Tibial nerve (tissue), 4 donors: Measurements from ENCODE around the gene CC2D2A. TPM values are rescaled to one million over a fixed set of nuclear protein-coding genes. Genes with fewer than 3 reads are reported as not detected.

Experiments used
- DNase-seq, 2 donors: peaks; one replicate each; pipeline ENCODE4 v3.0.0-alpha.2; 2019; ENCODE audit warnings: low spot score in 2 of 2
- H3K27ac ChIP-seq, 4 donors: fragments of 200-600 bp; sonication (generic) in 3 of 4; one replicate each; pipeline ENCODE4 v1.5.1; 2017 to 2019; ENCODE audit warnings: mild to moderate bottlenecking in 1 of 4
- H3K27me3 ChIP-seq, 2 donors: fragments of 200-600 bp; sonication (generic) in 1 of 2; one replicate each; pipeline versions ENCODE4 v1.5.1 to v1.6.0; 2017 to 2019
- H3K36me3 ChIP-seq, 3 donors: fragments of 200-600 bp; sonication (generic); one replicate each; pipeline ENCODE4 v1.5.1; 2018 to 2019
- H3K4me1 ChIP-seq, 4 donors: fragments of 200-600 bp; sonication (generic) in 3 of 4; one replicate each; pipeline ENCODE4 v1.5.1; 2017 to 2019
- H3K4me3 ChIP-seq, 4 donors: fragments of 200-600 bp; sonication (generic) in 3 of 4; one replicate each; pipeline ENCODE4 v1.5.1; 2017 to 2019; ENCODE audit warnings: mild to moderate bottlenecking in 1 of 4, moderate library complexity in 1 of 4
- H3K9me3 ChIP-seq, 4 donors: fragments of 200-600 bp; sonication (generic) in 3 of 4; one replicate each; pipeline ENCODE4 v1.5.1; 2017 to 2019
- CTCF ChIP-seq, 5 experiments: fragments of 200-600 bp in 3 of 5; fragments of 450-650 bp in 2 of 5; sonication (generic) in 3 of 5; IDR thresholded peaks; one replicate each; pipeline ENCODE4 v1.5.1; 2016 to 2019; ENCODE audit warnings: antibody characterized with exemption in 5 of 5, mild to moderate bottlenecking in 3 of 5, moderate library complexity in 2 of 5
- EP300 ChIP-seq, 2 donors: sonication (generic); formaldehyde crosslinking; IDR thresholded peaks; one replicate each; pipeline ENCODE4 v1.6.1; 2017; ENCODE audit warnings: antibody characterized with exemption in 2 of 2, mild to moderate bottlenecking in 1 of 2
- POLR2A ChIP-seq, 2 donors: fragments of 450-650 bp; IDR thresholded peaks; one replicate each; pipeline ENCODE4 v1.6.1; 2017; ENCODE audit warnings: antibody characterized with exemption in 2 of 2, mild to moderate bottlenecking in 2 of 2, moderate library complexity in 2 of 2
- WGBS, 2 donors: methylation state at CpG; one replicate each; pipeline ENCODE4 v1.1.5; 2018; 5-methylcytosine and 5-hydroxymethylcytosine counted together
- total RNA-seq, 4 donors: library from RNA; depleted of rRNA; stranded (reverse); fragments of >200 nt; gene quantifications; one replicate each; pipeline ENCODE4 v1.1.0, GENCODE V29; 2016

The CC2D2A gene
- total RNA-seq, 4 donors from 2014 or later = 29.5 to 47.9 (median 38.4) TPM

GRCh38 chr4:15535599-15535998 lies 65.9 kb downstream of the CC2D2A start:
- TF ChIP-seq CTCF (IDR thresholded peaks at IDR 0.05) (no peak), POLR2A (IDR thresholded peaks at IDR 0.05) (no peak), EP300 (IDR thresholded peaks at IDR 0.05) (no peak)
- Histone ChIP-seq H3K9me3 (no peaks in the 10 kb centered on the region), H3K4me3 (no peak overlapping the region), H3K4me1 (peaks cover 0 to 6% (median 0%) of the 10 kb centered on the region in 4 donors), H3K36me3 (peaks cover 0 to 54% (median 0%) of the 10 kb centered on the region in 3 donors), H3K27ac (no peak overlapping the region), H3K27me3 (no peaks in the 10 kb centered on the region)
- 78 to 86% methylated on average over 6 of the region's 6 CpGs for WGBS, 2 donors
- no peak for DNase-seq

- Histone ChIP-seq H3K27me3 (no peaks in the 10 kb centered on the region), H3K36me3 (peaks cover 0 to 56% (median 0%) of the 10 kb centered on the region in 3 donors), H3K4me3 (no peak overlapping the region), H3K4me1 (peaks cover 0 to 6% (median 0%) of the 10 kb centered on the region in 4 donors), H3K9me3 (no peaks in the 10 kb centered on the region), H3K27ac (no peak overlapping the region)
- no peak for DNase-seq
- WGBS, 2 donors = 76 to 79% methylated on average over 7 of the region's 7 CpGs
- no peak for TF ChIP-seq CTCF (IDR thresholded peaks at IDR 0.05)
- no peak for TF ChIP-seq EP300 (IDR thresholded peaks at IDR 0.05)
- no peak for TF ChIP-seq POLR2A (IDR thresholded peaks at IDR 0.05)
Measured at GRCh38 chr4:15536552-15537499, 67.1 kb downstream of the CC2D2A start.

- no peaks in the 10 kb centered on the region for H3K9me3 ChIP-seq
- no peak for DNase-seq
- H3K4me3 ChIP-seq = no peak overlapping the region
- H3K36me3 ChIP-seq = peaks cover 0 to 73% (median 0%) of the 10 kb centered on the region in 3 donors
- TF ChIP-seq CTCF (IDR thresholded peaks at IDR 0.05) = no peak
- no peak for TF ChIP-seq POLR2A (IDR thresholded peaks at IDR 0.05)
- TF ChIP-seq EP300 (IDR thresholded peaks at IDR 0.05) = no peak
- no peaks in the 10 kb centered on the region for H3K4me1 ChIP-seq
- H3K27me3 ChIP-seq = no peaks in the 10 kb centered on the region
- 92 to 98% methylated on average over 5 of the region's 5 CpGs for WGBS, 2 donors
- H3K27ac ChIP-seq = no peak overlapping the region
Measured at GRCh38 chr4:15541941-15542340, 72.3 kb downstream of the CC2D2A start.

- WGBS, 2 donors = 78 to 85% methylated on average over 7 of the region's 7 CpGs
- Histone ChIP-seq H3K4me1 (no peaks in the 10 kb centered on the region), H3K36me3 (peaks cover 0 to 65% (median 0%) of the 10 kb centered on the region in 3 donors), H3K27ac (no peak overlapping the region), H3K4me3 (no peak overlapping the region), H3K27me3 (no peaks in the 10 kb centered on the region), H3K9me3 (no peaks in the 10 kb centered on the region)
- no peak for DNase-seq
- TF ChIP-seq POLR2A (IDR thresholded peaks at IDR 0.05) = no peak
- TF ChIP-seq EP300 (IDR thresholded peaks at IDR 0.05) = no peak
- TF ChIP-seq CTCF (IDR thresholded peaks at IDR 0.05) = no peak
Measured at GRCh38 chr4:15542760-15543159, 73.1 kb downstream of the CC2D2A start.
